SU-DHL-6 (cell line): ENCODE results near the gene NTNG1.

Experiments used
- EZH2phosphoT487 ChIP-seq: fragments of 200-600 bp; sonication (generic), shearing (Covaris generic); conservative IDR thresholded peaks from 2 replicates; pipeline ENCODE4 v1.6.1; 2018; ENCODE audit warnings: mild to moderate bottlenecking, antibody characterized with exemption, low read length, moderate library complexity, mixed read lengths
- TF ChIP-seq, protein P1 (sequence below): fragments of 200-600 bp; sonication (generic); IDR thresholded peaks from one replicate; pipeline ENCODE4 v1.5.1; 2017; ENCODE audit warnings: antibody characterized with exemption, mild to moderate bottlenecking, low read length, moderate library complexity; ENCODE audit not compliant: insufficient read depth, poor library complexity, severe bottlenecking

DNA sequence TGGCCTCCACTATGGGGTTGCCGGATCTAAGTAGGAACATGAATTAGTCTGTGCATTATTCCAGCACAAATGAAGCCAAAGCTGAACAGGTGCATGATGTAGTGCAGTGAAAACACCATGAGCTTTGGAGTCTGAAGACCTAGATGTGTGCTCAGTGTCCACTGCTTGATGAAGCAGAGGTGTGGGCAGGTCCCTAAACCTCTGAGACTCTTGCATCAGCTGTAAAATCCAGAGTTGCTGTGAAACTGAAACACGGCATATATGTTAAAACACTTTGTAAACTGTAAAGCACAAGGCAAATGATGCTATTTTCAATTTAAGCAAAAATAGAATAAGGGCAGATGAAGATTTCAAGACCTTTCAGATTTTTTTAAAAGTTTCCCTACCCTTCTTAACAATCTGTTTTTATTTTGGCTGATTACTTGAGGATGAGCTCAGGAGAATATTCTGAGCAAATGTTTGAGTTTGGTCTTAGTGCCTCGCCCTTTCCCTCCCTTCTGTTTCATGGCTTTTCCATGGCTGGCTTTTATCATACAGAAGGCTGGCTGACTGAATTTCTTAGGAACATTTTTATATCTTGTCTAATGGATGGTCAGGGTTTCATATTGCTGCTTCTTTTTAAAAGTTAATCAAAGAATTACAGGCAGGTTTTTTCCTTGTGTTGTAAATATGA, 221.8 kb downstream of the NTNG1 start:
- TF ChIP-seq, protein P1, sequence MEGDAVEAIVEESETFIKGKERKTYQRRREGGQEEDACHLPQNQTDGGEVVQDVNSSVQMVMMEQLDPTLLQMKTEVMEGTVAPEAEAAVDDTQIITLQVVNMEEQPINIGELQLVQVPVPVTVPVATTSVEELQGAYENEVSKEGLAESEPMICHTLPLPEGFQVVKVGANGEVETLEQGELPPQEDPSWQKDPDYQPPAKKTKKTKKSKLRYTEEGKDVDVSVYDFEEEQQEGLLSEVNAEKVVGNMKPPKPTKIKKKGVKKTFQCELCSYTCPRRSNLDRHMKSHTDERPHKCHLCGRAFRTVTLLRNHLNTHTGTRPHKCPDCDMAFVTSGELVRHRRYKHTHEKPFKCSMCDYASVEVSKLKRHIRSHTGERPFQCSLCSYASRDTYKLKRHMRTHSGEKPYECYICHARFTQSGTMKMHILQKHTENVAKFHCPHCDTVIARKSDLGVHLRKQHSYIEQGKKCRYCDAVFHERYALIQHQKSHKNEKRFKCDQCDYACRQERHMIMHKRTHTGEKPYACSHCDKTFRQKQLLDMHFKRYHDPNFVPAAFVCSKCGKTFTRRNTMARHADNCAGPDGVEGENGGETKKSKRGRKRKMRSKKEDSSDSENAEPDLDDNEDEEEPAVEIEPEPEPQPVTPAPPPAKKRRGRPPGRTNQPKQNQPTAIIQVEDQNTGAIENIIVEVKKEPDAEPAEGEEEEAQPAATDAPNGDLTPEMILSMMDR = no peak
- no peak for TF ChIP-seq EZH2phosphoT487
